Measurements from ENCODE around the gene CD19.

- TF ChIP-seq, protein P1, sequence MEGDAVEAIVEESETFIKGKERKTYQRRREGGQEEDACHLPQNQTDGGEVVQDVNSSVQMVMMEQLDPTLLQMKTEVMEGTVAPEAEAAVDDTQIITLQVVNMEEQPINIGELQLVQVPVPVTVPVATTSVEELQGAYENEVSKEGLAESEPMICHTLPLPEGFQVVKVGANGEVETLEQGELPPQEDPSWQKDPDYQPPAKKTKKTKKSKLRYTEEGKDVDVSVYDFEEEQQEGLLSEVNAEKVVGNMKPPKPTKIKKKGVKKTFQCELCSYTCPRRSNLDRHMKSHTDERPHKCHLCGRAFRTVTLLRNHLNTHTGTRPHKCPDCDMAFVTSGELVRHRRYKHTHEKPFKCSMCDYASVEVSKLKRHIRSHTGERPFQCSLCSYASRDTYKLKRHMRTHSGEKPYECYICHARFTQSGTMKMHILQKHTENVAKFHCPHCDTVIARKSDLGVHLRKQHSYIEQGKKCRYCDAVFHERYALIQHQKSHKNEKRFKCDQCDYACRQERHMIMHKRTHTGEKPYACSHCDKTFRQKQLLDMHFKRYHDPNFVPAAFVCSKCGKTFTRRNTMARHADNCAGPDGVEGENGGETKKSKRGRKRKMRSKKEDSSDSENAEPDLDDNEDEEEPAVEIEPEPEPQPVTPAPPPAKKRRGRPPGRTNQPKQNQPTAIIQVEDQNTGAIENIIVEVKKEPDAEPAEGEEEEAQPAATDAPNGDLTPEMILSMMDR (IDR thresholded peaks at IDR 0.05), result no peak
- no peak for TF ChIP-seq POLR2A (IDR thresholded peaks at IDR 0.05)
Observed at GRCh38 chr16:28884045-28884444, 47.7 kb upstream of the CD19 start.
